Hindlimb muscle (tissue), 1 donor: ENCODE data around the gene SLC23A2. TPM values are rescaled to one million over a fixed set of nuclear protein-coding genes. Genes with fewer than 3 reads are reported as not detected.

Experiments used
- DNase-seq: peaks from one replicate; pipeline ENCODE4 v3.0.0-alpha.2; 2013
- polyA plus RNA-seq: library from polyadenylated mRNA; unstranded; fragments of 120-200 nt; gene quantifications from one replicate; pipeline ENCODE4 v1.2.1, GENCODE V29; 2013; ENCODE audit not compliant: insufficient read length

Gene SLC23A2
- polyA plus RNA-seq, 1 donor = 11.4 TPM

DNA sequence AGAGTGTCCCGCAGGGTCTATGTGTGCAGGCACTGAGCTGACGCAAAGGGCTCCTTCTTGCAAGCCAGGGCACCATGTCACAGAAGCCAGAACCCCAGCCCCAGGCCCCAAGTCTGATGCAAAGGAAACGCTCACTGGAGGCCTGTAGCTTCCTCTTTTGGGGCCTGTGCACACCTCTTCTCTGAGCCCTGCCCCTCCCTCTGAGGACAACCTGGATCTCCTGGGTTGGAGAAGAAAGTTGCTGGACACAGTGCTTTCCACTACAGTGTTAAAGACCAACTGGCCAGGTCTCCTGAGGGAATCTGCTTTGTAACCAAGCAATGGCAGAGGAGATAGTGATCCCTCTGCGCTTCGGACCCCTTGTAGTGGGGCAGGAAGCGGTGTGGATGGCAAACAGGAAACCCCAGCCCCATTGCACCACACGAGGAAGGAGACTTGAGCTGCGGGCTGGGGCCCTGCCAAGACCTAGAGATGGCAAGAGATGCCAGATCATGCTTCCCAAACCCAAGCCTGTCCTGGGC lies 189.6 kb downstream of the SLC23A2 start:
- no peak for DNase-seq

DNA sequence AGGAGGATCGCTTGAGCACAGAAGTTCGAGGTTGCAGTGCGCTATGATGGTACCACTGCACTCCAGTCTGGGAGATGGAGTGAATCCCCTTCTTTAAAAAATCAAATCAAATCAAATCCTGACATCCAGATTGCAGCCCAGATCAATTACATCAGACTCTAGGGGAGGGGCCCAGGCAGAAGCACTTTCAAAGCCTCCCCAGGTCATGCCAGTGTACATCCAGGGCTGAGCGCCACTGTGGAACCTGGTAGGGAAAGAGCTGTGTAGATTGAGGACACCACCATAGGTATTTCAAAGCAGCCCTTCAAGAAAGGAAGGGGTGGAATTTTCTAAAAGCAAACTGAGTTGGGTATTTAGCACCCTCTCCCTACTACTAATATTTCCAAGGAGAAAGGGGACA lies 190.1 kb downstream of the SLC23A2 start:
- no peak for DNase-seq

DNA sequence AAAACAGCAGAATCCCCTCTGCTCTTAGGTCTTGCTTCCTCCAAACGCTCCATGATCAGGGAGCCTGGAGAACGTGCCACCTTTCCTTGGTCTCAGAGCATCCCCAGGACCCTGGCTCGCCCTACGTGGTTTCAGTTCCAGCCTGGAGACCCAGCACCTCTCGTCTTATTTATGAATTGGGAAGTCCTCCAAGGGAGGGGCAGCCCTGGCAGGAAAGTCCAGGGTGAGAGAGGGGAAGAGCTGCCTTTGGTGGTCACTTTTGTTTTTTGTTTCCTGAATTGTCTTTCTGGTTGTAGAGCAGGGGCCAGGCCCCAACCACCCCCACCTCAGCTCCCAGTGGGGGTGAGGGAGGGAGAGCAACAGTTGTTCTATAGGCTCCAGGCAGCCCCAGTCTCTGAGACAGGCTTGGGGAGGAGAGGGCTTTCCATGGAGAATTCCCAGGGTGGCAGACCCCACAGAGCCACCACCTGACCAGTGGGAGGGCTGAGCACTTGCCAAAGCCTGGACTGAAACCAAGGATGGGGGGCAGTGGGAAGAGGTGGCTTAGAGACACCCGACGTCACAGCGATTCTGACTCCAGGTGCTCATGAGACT lies 190.8 kb downstream of the SLC23A2 start:
- no peak for DNase-seq

DNA sequence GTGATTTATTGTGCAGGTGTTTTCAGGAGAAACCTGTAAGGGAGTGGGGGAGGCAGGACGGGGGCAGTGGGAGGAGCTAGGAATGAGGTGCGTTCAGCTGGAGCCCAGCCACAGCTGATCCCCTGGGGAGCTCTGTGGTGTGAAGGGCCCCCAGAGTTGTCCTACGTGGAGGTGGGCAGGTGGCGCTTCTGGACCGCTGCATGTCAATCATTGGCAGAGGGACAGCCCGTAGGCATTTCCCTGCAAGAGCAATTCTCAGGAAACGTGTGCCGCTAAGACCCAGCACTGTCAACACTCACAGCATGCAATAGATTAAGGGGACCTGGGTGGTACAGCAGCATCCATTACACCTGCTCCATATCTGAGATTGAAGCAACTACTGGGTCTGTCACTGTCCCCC lies 191.6 kb downstream of the SLC23A2 start:
- no peak for DNase-seq

DNA sequence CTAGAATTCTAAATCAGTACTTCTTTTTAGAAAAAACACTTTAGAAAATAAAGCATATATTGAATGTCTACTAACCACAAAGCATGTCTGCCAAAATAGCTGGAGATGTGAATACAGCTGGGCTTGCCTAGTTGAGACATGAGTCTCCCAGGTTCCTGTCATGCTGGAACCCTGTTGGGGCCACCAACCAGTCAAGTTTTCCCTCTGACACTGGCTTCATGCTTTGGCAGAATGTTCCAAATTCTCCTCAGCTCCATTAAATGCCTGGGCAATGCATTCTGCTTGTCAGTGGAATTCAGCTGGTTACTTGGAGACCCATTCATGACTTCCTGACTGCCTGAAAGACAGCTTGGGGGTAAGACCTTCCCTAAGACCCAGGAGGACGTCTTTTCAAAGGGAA lies 192.4 kb downstream of the SLC23A2 start:
- no peak for DNase-seq

DNA sequence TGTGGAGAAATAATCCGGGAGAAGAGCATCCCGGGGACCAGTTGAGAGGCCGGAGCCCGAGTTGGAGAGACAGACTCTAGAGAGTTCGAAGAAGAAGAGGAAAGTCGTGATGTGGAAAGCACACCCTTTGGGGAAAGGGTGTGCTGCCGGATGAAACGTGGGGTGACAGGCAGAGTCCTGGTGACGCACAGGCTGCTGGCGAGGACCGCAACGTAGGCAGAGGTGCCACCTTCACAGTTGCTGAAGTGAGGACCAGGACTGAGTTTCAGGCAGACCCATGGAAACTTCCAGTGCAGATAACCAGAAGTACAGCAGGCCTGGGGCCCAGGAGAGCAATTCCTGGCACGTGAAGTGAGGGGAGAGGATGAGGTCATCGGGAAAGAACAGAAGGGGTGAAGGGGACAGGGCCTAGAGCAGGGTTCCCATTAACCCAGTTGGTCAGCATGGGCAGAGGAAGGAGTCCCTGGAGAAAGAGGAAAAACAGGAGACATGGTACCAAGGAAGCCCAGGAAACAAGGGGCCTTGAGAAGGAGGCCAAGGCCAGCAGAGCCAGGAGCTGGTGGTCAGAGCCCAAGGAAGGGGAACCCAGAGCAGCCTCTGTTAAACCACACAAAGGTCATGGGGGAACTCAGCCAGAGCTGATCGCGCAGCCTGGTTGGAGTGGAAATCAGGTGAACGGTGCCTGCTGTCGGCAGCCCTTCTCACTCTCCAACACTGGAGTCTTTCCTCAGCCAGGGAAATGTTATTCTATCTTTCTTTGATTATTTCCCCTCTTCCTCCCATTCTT lies 195.5 kb downstream of the SLC23A2 start:
- no peak for DNase-seq

DNA sequence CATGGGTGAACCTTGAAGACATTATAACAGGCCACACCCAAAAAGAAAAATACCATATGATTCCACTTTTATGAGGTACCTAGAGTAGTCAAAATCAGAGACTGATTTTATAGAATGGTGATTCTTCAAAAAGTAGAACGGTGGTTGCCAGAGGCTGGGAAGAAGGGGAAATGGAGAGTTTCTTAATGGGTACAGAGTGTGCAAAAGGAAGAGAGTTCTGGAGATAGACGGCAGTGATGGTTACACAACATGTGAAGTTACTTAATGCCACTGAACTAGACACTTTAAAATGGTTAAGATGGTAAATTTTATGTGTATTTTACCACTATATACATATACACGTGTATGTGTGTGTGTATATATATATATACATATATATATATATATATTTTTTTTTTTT lies 198.8 kb downstream of the SLC23A2 start:
- no peak for DNase-seq

Other genes with a start within 250 kb of the SLC23A2 start
- gene RASSF2, start 177.9 kb downstream of the SLC23A2 start, polyA plus RNA-seq = 22.1 TPM
- 88.8 TPM for gene TMEM230, start 111.6 kb upstream of the SLC23A2 start, polyA plus RNA-seq
- gene PCNA, start 118.4 kb upstream of the SLC23A2 start, polyA plus RNA-seq = 54.9 TPM
- gene CDS2, start 125.5 kb upstream of the SLC23A2 start, polyA plus RNA-seq = 19.3 TPM